Naive thymus-derived CD8-positive, alpha-beta T cell (primary cell): ENCODE data around the gene TTL. TPM values are rescaled to one million over a fixed set of nuclear protein-coding genes. Genes with fewer than 3 reads are reported as not detected.
"Not testable (repeated sequence)": the region's sequence is repeated elsewhere in the genome, so short reads cannot be mapped to it uniquely, and the experiment has no call there.

Source experiments
- ATAC-seq, 2 donors: fragments of 150-1000 bp; cut with Tn5 transposase in 1 of 2; sonication (Bioruptor Pico), chemical (Tn5 transposase) in 1 of 2; 1 replicate in 1 of 2; 2 replicates in 1 of 2; pipeline ENCODE4 v1.10.0; 2021; ENCODE audit warnings: mild to moderate bottlenecking in 2 of 2, moderate library complexity in 2 of 2
- POLR2A ChIA-PET: fragments of 350-600 bp; sonication (Branson Sonifier 250); formaldehyde crosslinking; loops from one replicate; lab custom pipeline; 2021; ENCODE audit warnings: antibody characterized with exemption; lab: Charles Lee
- DNase-seq, 10 donors: peaks; one replicate each; pipeline versions ENCODE4 v3.0.0 to v3.0.0-alpha.2; 2020 to 2022
- H3K27ac Mint-ChIP-seq, 10 donors: one replicate each; pipeline ENCODE4 v1.8.0; 2020 to 2022; ENCODE audit warnings: mild to moderate bottlenecking in 10 of 10, mixed read lengths in 10 of 10, moderate library complexity in 4 of 10, inconsistent platforms in 1 of 10
- H3K27me3 Mint-ChIP-seq, 5 donors: one replicate each; pipeline ENCODE4 v1.8.0; 2021 to 2022; ENCODE audit warnings: mixed read lengths in 5 of 5
- H3K36me3 Mint-ChIP-seq, 3 donors: one replicate each; pipeline ENCODE4 v1.8.0; 2020 to 2022; ENCODE audit warnings: mixed read lengths in 3 of 3, mild to moderate bottlenecking in 2 of 3, inconsistent platforms in 1 of 3
- H3K4me1 Mint-ChIP-seq, 4 donors: one replicate each; pipeline ENCODE4 v1.8.0; 2021 to 2022; ENCODE audit warnings: mixed read lengths in 4 of 4
- H3K4me3 Mint-ChIP-seq, 10 donors: one replicate each; pipeline ENCODE4 v1.8.0; 2020 to 2022; ENCODE audit warnings: mild to moderate bottlenecking in 10 of 10, mixed read lengths in 10 of 10, moderate library complexity in 6 of 10, inconsistent platforms in 1 of 10
- H3K9me3 Mint-ChIP-seq, 9 donors: one replicate each; pipeline ENCODE4 v1.8.0; 2020 to 2022; ENCODE audit warnings: mixed read lengths in 9 of 9, mild to moderate bottlenecking in 3 of 9, inconsistent platforms in 1 of 9, moderate library complexity in 1 of 9
- polyA plus RNA-seq, 3 donors: library from polyadenylated mRNA; unstranded; fragments of 300-500 nt; fragmentation: Illumina TruSeq; gene quantifications; one replicate each; pipeline ENCODE4 v1.2.3, GENCODE V29; 2021
- total RNA-seq, 8 experiments: library from RNA in 2 of 8; stranded (reverse) in 2 of 8; gene quantifications; one replicate each; pipeline ENCODE4 v1.2.3 and lab custom pipeline; 2021 to 2026

Gene TTL
- total and polyA plus RNA-seq, 5 experiments from 2014 or later: 1.7 to 18.9 (median 3.3) TPM

DNA sequence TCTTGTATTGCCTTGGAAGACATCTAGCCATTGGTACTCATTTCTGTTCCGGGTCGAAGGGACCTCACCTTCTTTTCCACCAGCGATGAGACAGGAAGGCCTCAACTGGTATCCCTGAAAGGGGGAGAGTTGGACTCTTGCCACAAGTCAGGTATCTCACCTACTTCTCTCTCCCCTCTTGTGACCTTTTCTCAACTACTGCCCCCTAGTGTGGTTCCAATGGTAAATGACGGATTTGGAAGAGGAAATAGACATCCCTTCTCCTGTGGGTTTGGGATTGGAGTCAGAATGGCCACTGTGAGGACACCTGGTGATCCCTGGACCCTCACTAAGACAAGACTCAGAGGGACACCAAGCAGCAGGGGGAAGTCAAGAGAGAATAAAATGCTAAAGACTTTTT lies 13.9 kb downstream of the TTL start:
- H3K4me1 Mint-ChIP-seq, DNase-seq, ATAC-seq, H3K36me3 Mint-ChIP-seq, H3K27ac Mint-ChIP-seq, H3K4me3 Mint-ChIP-seq, H3K9me3 Mint-ChIP-seq, POLR2A ChIA-PET, H3K27me3 Mint-ChIP-seq: not testable (repeated sequence)

DNA sequence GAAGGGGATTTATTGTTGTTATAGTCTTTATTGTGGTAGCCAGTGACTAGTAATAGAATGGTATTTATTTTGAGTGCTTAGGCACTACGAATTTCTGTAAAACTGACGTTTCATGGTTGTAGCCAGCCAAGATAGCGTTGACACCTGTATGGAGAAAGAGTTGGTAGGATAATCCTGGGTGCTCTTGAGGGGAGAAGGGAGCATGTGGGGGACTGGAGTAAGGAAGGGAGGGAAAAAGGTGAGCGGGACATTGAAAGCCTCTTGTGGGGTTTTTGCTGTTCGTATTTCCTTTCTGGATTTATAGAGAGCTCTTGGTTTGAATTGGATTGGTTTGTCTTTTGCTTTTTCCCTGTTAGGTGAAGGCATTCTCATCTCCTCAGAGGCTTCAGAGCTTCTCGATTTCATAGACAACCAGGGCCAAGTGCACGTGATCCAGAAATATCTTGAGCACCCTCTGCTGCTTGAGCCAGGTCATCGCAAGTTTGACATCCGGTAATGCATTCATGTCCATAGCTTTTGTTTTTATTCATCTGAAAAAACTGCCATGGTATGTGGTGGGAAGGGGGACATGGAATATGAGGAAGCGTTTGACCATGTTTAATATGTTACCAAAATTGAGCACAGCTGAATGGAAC lies 19.0 kb downstream of the TTL start:
- peak in 9 of 10 donors; percentile 17 to 74 (median 38) for DNase-seq
- H3K4me1 Mint-ChIP-seq, H3K4me3 Mint-ChIP-seq, H3K36me3 Mint-ChIP-seq, POLR2A ChIA-PET, H3K9me3 Mint-ChIP-seq, H3K27me3 Mint-ChIP-seq: not testable (repeated sequence)
- peak overlapping the region in 1 of 10 donors; percentile 47 for H3K27ac Mint-ChIP-seq
- peak; percentile 86 to 90 for ATAC-seq

DNA sequence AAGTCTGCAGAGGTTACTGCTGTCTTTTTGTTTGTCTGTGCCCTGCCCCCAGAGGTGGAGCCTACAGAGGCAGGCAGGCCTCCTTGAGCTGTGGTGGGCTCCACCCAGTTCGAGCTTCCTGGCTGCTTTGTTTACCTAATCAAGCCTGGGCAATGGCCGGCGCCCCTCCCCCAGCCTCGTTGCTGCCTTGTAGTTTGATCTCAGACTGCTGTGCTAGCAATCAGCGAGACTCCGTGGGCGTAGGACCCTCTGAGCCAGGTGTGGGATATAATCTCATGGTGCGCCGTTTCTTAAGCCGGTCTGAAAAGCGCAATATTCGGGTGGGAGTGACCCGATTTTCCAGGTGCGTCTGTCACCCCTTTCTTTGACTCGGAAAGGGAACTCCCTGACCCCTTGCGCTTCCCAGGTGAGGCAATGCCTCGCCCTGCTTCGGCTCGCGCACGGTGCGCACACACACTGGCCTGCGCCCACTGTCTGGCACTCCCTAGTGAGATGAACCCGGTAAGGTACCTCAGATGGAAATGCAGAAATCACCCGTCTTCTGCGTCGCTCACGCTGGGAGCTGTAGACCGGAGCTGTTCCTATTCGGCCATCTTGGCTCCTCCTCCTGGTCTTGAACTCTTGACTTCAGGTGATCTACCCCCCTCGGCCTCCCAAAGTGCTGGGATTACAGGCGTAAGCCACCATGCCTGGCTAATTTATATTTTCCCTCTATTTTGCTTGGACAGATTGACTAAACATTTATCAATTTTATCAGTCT lies 27.5 kb downstream of the TTL start:
- H3K36me3 Mint-ChIP-seq: peaks cover 5 to 21% (median 5%) of the 10 kb centered on the region in 3 donors
- peak overlapping the region in 4 of 10 donors; percentile 22 to 63 (median 38) for H3K27ac Mint-ChIP-seq
- H3K9me3 Mint-ChIP-seq, POLR2A ChIA-PET, ATAC-seq, H3K4me1 Mint-ChIP-seq, H3K27me3 Mint-ChIP-seq: not testable (repeated sequence)
- DNase-seq: peak in 1 of 10 donors; percentile 4
- peak overlapping the region in 5 of 10 donors; percentile 6 to 68 (median 44) for H3K4me3 Mint-ChIP-seq

DNA sequence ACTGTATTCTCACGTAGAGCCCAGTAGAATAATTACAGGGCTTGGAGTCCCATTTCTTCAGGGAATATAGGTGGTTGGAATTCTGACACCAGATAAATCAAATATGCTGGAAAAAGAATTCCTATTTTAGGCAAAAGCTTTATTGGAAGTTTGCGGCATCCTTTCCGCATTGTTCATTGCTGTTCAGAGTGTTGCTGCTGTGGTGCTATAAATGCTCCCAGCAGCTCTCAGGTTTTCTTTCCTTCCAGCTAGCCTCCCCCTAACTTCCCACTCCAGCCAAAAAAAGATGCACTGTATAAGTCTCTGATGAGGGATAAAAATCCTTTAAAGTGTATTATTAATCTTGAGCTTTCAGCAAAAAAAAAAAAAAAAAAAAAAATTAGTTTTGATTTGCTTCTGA lies 34.8 kb downstream of the TTL start:
- Mint-ChIP-seq H3K27ac (no peak overlapping the region), H3K36me3 (peaks cover 15 to 55% (median 31%) of the 10 kb centered on the region in 3 donors), H3K27me3 (no peaks in the 10 kb centered on the region), H3K4me1 (peaks cover 0 to 1% (median 0%) of the 10 kb centered on the region in 4 donors), H3K9me3 (no peaks in the 10 kb centered on the region), H3K4me3 (no peak overlapping the region)
- POLR2A ChIA-PET: interaction anchor here (0.6 kb wide), 1 partner anchor 41 kb away, joined by 3 read pairs; no protein-coding TSS in a partner anchor
- ATAC-seq (no peak), DNase-seq (no peak)

DNA sequence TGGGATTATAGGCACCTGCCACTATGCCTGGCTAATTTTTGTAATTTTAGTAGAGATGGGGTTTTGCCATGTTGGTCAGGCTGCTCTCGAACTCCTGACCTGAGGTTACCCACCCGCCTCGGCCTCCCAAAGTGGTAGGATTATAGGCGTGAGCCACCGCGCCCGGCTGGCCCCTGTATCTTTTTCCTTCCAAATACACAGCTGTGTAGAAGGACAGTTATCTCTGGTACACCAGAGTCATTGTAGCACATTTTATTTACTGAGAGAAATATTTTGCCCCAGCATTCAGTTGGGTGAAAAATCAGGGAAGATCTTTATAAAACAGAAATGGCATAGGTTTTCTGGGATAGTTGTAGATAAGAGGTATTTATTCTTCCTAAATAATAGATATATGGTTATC lies 36.9 kb downstream of the TTL start:
- POLR2A ChIA-PET: interaction anchor here (0.7 kb wide), 1 partner anchor 187 kb away, joined by 7 read pairs; no protein-coding TSS in a partner anchor
- no peak overlapping the region for H3K27ac Mint-ChIP-seq

DNA sequence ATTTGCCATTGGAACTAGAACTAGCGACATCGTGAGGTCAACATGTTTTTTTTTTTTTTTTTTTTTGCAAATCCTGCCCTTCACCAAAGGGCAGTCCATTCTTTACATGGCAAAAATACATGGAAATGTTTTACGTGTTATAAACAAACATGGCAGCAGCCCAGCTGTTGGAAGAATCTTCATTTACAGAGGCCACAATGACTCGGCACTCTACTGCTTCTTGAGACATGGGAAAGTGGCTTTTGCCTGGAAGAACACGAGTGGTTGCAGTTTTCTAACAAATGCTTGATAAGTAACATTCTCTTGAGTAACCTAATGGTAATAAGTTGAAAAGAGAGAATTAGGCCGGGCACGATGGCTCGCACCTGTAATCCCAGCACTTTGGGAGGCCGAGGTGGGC lies 37.5 kb downstream of the TTL start:
- DNase-seq: no peak
- no peak overlapping the region for H3K4me3 Mint-ChIP-seq
- H3K9me3 Mint-ChIP-seq: no peaks in the 10 kb centered on the region
- no peaks in the 10 kb centered on the region for H3K27me3 Mint-ChIP-seq
- peaks cover 30 to 66% (median 52%) of the 10 kb centered on the region in 3 donors for H3K36me3 Mint-ChIP-seq
- ATAC-seq: no peak
- POLR2A ChIA-PET: interaction anchor here (0.7 kb wide), 1 partner anchor 186 kb away, joined by 7 read pairs; no protein-coding TSS in a partner anchor
- peaks cover 0 to 5% (median 0%) of the 10 kb centered on the region in 4 donors for H3K4me1 Mint-ChIP-seq
- H3K27ac Mint-ChIP-seq: no peak overlapping the region

More for the DNA sequence above, 36.9 kb downstream of the TTL start:
- Mint-ChIP-seq H3K27me3 (no peaks in the 10 kb centered on the region), H3K4me3 (no peak overlapping the region), H3K4me1 (peaks cover 0 to 5% (median 0%) of the 10 kb centered on the region in 4 donors), H3K36me3 (peaks cover 31 to 67% (median 49%) of the 10 kb centered on the region in 3 donors), H3K9me3 (no peaks in the 10 kb centered on the region)
- DNase-seq (no peak), ATAC-seq (no peak)

DNA sequence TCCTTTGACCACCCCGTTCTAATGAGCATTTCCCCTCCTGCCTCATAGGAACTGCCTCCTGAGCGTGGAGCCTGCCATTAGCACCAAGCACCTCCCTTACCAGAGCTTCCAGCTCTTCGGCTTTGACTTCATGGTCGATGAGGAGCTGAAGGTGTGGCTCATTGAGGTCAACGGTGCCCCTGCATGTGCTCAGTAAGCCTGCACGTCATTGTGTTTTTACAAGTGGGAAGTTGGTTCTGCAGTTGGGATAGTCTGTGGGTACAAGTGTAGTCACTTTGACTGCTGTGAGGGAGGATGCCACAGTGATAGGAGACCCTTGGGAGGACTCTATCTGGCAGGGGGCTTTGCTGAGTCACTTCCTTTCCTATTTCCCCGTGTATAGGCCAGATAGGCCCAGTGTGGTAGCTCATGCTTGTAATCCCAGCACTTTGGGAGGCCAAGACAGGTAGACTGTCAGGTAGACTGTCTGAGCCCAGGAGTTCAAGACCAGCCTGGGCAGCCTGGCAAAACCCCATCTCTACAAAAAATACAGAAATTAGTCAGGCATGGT lies 38.4 kb downstream of the TTL start:
- POLR2A ChIA-PET: no interaction called here
- Mint-ChIP-seq H3K9me3 (no peaks in the 10 kb centered on the region), H3K4me1 (peaks cover 0 to 5% (median 0%) of the 10 kb centered on the region in 4 donors), H3K36me3 (peaks cover 22 to 60% (median 49%) of the 10 kb centered on the region in 3 donors), H3K27ac (peak overlapping the region in 1 of 10 donors; percentile 34), H3K4me3 (no peak overlapping the region), H3K27me3 (no peaks in the 10 kb centered on the region)
- DNase-seq (no peak), ATAC-seq (no peak)

DNA sequence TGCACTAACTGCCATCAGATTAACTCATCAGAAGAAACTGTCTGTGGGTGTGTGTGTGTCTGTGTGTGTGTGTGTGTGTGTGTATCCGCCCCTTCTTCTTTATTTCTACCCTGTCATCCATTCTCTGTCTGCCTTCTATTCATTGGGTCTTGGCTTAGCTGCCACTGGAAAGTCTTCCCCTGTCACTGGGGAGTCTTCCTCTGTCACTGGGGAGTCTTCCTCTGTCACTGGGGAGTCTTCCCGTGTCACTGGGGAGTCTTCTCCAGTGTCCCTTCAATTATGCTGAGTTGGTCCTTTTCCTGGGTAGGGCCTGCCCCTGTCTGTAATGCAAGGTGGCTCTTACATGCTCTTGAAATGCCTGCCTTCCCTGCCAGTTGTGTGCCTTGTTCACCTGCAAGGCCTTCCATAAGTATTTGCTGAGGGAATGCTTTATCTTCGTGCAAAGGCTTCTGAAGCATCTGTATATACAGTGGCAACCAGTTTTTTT lies 41.4 kb downstream of the TTL start:
- Mint-ChIP-seq H3K27ac (no peak overlapping the region), H3K27me3 (no peaks in the 10 kb centered on the region), H3K4me1 (peaks cover 0 to 5% (median 0%) of the 10 kb centered on the region in 4 donors), H3K9me3 (no peaks in the 10 kb centered on the region), H3K36me3 (peaks cover 20 to 69% (median 48%) of the 10 kb centered on the region in 3 donors), H3K4me3 (no peak overlapping the region)
- POLR2A ChIA-PET: no interaction called here
- ATAC-seq (no peak), DNase-seq (no peak)

DNA sequence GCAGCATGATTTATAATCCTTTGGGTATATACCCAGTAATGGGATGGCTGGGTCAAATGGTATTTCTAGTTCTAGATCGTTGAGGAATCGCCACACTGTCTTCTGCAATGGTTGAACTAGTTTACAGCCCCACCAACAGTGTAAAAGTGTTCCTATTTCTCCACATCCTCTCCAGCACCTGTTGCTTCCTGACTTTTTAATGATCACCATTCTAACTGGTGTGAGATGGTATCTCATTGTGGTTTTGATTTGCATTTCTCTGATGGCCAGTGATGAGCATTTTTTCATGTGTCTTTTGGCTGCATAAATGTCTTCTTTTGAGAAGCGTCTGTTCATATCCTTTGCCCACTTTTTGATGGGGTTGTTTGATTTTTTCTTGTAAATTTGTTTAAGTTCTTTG lies 42.3 kb downstream of the TTL start:
- DNase-seq, POLR2A ChIA-PET, ATAC-seq, H3K27ac Mint-ChIP-seq, H3K4me3 Mint-ChIP-seq, H3K9me3 Mint-ChIP-seq, H3K27me3 Mint-ChIP-seq, H3K4me1 Mint-ChIP-seq: not testable (repeated sequence)
- peaks cover 20 to 74% (median 48%) of the 10 kb centered on the region in 3 donors for H3K36me3 Mint-ChIP-seq

DNA sequence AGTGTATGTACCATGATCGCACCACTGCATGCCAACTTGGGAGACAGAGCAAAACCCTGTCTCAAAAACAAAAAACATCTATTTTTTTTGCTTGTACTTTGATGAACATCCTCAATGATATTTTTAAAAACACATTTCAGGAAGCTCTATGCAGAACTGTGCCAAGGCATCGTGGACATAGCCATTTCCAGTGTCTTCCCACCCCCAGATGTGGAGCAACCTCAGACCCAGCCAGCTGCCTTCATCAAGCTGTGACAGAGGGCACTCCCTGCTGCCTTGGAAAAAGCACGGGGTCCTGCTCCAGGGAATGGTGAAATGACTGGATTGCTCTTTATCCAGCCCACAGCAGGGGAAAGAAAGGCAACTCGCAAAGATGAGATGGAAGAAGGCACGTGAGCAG lies 46.6 kb downstream of the TTL start:
- no peak for DNase-seq
- Mint-ChIP-seq H3K4me3 (no peak overlapping the region), H3K27ac (no peak overlapping the region), H3K36me3 (peaks cover 0 to 61% (median 27%) of the 10 kb centered on the region in 3 donors), H3K9me3 (no peaks in the 10 kb centered on the region), H3K27me3 (no peaks in the 10 kb centered on the region), H3K4me1 (no peaks in the 10 kb centered on the region)
- POLR2A ChIA-PET: no interaction called here
- ATAC-seq: no peak

DNA sequence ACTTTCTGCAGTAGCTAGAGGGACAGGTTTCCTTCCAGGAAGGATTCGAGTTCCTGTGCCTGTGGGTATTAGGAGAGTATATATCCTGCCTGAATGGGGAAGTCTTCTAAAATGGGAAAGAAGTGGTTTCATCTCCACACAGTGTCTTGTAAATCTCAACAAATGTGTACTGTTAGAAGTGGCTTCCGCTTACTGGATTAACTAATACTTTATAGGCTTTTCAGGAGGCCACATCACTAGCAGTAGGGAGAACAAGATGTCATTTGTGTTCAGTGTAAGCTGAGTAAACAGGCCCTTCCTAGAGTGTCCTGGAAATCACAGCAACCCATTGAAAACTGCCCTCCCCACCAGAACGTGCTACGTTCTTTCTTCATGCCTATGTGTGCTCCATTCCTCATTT lies 47.8 kb downstream of the TTL start:
- Mint-ChIP-seq H3K4me3 (no peak overlapping the region), H3K9me3 (no peaks in the 10 kb centered on the region), H3K27ac (no peak overlapping the region), H3K4me1 (peaks cover 0 to 1% (median 0%) of the 10 kb centered on the region in 4 donors), H3K36me3 (peaks cover 0 to 58% (median 19%) of the 10 kb centered on the region in 3 donors), H3K27me3 (no peaks in the 10 kb centered on the region)
- no peak for DNase-seq
- ATAC-seq: no peak
- POLR2A ChIA-PET: no interaction called here

DNA sequence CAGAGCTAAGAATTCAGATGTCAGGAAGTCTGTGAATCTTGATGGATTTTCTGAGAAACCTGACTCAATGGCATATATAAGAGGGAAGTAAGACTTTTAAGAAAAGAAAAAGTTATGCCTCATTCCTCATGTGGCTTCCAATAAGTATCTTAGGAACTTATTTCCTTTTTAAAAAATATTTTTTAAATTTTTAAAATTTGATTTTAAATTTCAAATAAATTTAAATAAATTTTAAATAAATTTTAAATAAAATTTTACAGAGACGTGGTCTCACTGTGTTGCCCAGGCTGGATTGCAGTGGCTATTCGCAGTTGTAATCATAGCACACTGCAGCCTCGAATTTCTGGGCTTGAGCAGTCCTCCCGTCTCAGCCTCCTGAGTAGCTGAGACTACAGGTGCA lies 48.8 kb downstream of the TTL start:
- no peaks in the 10 kb centered on the region for H3K9me3 Mint-ChIP-seq
- ATAC-seq (no peak), DNase-seq (no peak)
- no peaks in the 10 kb centered on the region for H3K27me3 Mint-ChIP-seq
- peaks cover 0 to 55% (median 14%) of the 10 kb centered on the region in 3 donors for H3K36me3 Mint-ChIP-seq
- H3K4me1 Mint-ChIP-seq: peaks cover 0 to 2% (median 0%) of the 10 kb centered on the region in 4 donors
- H3K4me3 Mint-ChIP-seq: no peak overlapping the region
- H3K27ac Mint-ChIP-seq: no peak overlapping the region
- POLR2A ChIA-PET: no interaction called here

DNA sequence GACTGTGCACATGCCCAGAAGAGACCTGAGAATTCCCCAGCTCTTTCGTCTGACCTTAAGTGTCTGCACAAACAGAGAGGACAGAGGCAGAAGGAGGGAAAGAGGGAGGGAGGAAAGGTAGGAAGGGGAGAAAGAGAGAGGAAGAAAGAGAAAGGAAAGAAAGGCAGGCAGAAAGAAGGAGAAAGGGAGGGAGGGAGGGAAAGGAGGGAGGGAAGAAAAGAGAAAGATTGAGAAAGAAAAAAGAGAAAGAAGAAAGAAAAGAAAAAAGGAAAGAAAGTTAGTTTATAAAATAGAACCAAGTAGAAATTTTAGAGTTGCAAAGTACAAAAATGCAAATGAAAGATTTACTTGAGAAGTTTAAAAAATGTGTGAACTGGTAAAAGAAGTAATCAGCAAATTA lies 52.9 kb downstream of the TTL start:
- Mint-ChIP-seq H3K27ac (peak overlapping the region in 2 of 10 donors; percentile 52 to 57), H3K9me3 (no peaks in the 10 kb centered on the region), H3K27me3 (no peaks in the 10 kb centered on the region), H3K4me1 (peaks cover 0 to 2% (median 0%) of the 10 kb centered on the region in 4 donors), H3K4me3 (no peak overlapping the region), H3K36me3 (peaks cover 0 to 19% (median 8%) of the 10 kb centered on the region in 3 donors)
- POLR2A ChIA-PET: no interaction called here
- ATAC-seq (no peak), DNase-seq (no peak)
